Chondrocyte (in vitro differentiated cells): ENCODE results near the gene KAZALD1. TPM values are rescaled to one million over a fixed set of nuclear protein-coding genes. Genes with fewer than 3 reads are reported as not detected.

Experiments used
- DNase-seq: peaks from one replicate; pipeline ENCODE4 v3.0.0; 2021; ENCODE audit warnings: mixed read lengths, low spot score
- H3K27ac Mint-ChIP-seq: one replicate; pipeline ENCODE4 v1.8.0; 2021; ENCODE audit warnings: mild to moderate bottlenecking, moderate library complexity, mixed read lengths; ENCODE audit not compliant: unreplicated experiment
- H3K27me3 Mint-ChIP-seq: 2 replicates; pipeline ENCODE4 v1.8.0; 2021; ENCODE audit warnings: low read depth, mixed read lengths
- H3K36me3 Mint-ChIP-seq: 2 replicates; pipeline ENCODE4 v1.8.0; 2021; ENCODE audit warnings: low read depth, mixed read lengths
- H3K4me1 Mint-ChIP-seq: 2 replicates; pipeline ENCODE4 v1.8.0; 2021; ENCODE audit warnings: low read depth, mild to moderate bottlenecking, mixed read lengths
- H3K4me3 Mint-ChIP-seq: one replicate; pipeline ENCODE4 v1.8.0; 2021; ENCODE audit warnings: mild to moderate bottlenecking, moderate library complexity, mixed read lengths; ENCODE audit not compliant: unreplicated experiment
- H3K9me3 Mint-ChIP-seq: 2 replicates; pipeline ENCODE4 v1.8.0; 2021; ENCODE audit warnings: low read depth, mixed read lengths
- total RNA-seq: library from RNA; stranded (reverse); gene quantifications from 3 replicates; pipeline ENCODE4 v1.2.1, GENCODE V29; 2021
- TF ChIP-seq, protein P1 (sequence below): fragments of 200-600 bp; sonication (generic); IDR thresholded peaks from 2 replicates; pipeline ENCODE4 v1.5.0; 2021; ENCODE audit warnings: antibody characterized with exemption, mild to moderate bottlenecking, moderate library complexity

Gene KAZALD1
- total RNA-seq, 1 donor from 2014 or later = 18.9 TPM

DNA sequence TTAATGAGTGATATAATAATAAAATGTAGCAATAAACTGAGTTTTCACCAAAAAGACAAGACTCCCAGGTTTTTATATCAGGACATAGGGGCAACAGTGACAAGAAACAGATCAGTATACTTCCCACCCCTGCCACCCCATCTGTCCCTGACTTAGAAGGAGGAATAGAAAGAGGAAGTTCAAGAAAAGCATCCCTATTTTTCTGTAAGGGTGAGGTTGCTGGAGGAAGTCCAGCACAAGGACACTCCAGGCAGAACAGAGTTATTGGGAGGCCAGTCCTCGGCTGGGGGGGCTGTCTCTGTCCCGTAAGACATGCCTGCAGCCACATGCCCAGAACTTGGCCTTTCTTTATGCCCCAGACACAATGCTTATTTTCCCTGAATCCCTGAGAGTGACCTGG lies 52.9 kb downstream of the KAZALD1 start:
- Mint-ChIP-seq H3K27me3 (peaks cover 71% of the 10 kb centered on the region), H3K36me3 (no peaks in the 10 kb centered on the region), H3K27ac (no peak overlapping the region), H3K4me3 (no peak overlapping the region), H3K4me1 (no peaks in the 10 kb centered on the region), H3K9me3 (no peaks in the 10 kb centered on the region)
- no peak for DNase-seq
- TF ChIP-seq, protein P1, sequence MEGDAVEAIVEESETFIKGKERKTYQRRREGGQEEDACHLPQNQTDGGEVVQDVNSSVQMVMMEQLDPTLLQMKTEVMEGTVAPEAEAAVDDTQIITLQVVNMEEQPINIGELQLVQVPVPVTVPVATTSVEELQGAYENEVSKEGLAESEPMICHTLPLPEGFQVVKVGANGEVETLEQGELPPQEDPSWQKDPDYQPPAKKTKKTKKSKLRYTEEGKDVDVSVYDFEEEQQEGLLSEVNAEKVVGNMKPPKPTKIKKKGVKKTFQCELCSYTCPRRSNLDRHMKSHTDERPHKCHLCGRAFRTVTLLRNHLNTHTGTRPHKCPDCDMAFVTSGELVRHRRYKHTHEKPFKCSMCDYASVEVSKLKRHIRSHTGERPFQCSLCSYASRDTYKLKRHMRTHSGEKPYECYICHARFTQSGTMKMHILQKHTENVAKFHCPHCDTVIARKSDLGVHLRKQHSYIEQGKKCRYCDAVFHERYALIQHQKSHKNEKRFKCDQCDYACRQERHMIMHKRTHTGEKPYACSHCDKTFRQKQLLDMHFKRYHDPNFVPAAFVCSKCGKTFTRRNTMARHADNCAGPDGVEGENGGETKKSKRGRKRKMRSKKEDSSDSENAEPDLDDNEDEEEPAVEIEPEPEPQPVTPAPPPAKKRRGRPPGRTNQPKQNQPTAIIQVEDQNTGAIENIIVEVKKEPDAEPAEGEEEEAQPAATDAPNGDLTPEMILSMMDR = no peak

Other genes with a start within 250 kb of the KAZALD1 start
- gene SLF2, start 149.0 kb upstream of the KAZALD1 start, total RNA-seq = 17.8 to 28.1 TPM (median 20.6 TPM) in 3 replicates
- 4.8 to 8.0 TPM (median 7.9 TPM) in 3 replicates for gene SEMA4G, start 92.5 kb upstream of the KAZALD1 start, total RNA-seq
- 54.0 to 74.1 TPM (median 57.3 TPM) in 3 replicates for gene MRPL43, start 74.5 kb upstream of the KAZALD1 start, total RNA-seq
- gene TWNK, start 74.4 kb upstream of the KAZALD1 start, total RNA-seq = 4.8 to 6.6 TPM (median 5.4 TPM) in 3 replicates
- gene LZTS2, start 62.2 kb upstream of the KAZALD1 start, total RNA-seq = 58.9 to 80.7 TPM (median 79.4 TPM) in 3 replicates
- gene PDZD7, start 30.9 kb upstream of the KAZALD1 start, total RNA-seq = 1.4 to 1.8 TPM (median 1.7 TPM) in 3 replicates
- gene SFXN3, start 30.8 kb upstream of the KAZALD1 start, total RNA-seq = 92.4 to 101 TPM (median 96.9 TPM) in 3 replicates
- gene TLX1, start 69.3 kb downstream of the KAZALD1 start, total RNA-seq = not detected in 3 replicates
- gene LBX1, start 167.5 kb downstream of the KAZALD1 start, total RNA-seq = not detected in 3 replicates